A673 (cell line): Measurements from ENCODE around the gene STARD13. TPM values are rescaled to one million over a fixed set of nuclear protein-coding genes. Genes with fewer than 3 reads are reported as not detected.

Source experiments
- BruUV-seq: library from RNA; stranded (reverse); fragments of 400-500 nt; replicated peaks from 2 replicates; lab custom pipeline; 2021; lab: Mats Ljungman, UMichigan
- CTCF ChIA-PET: fragments of 300-600 bp; sonication (Branson Sonifier 250); formaldehyde crosslinking; loops from one replicate; lab custom pipeline; 2022; ENCODE audit warnings: antibody characterized with exemption; lab: Charles Lee
- POLR2A ChIA-PET: fragments of 300-600 bp; sonication (Branson Sonifier 250); formaldehyde crosslinking; loops from one replicate; lab custom pipeline; 2022; ENCODE audit warnings: antibody characterized with exemption; ENCODE audit not compliant: low non-redundant PET; lab: Charles Lee
- DNase-seq: peaks from one replicate; pipeline ENCODE4 v3.0.0-alpha.2; 2015; ENCODE audit warnings: low spot score
- H3K27ac ChIP-seq: fragments of 200-600 bp; sonication (generic); 2 replicates; pipeline ENCODE4 v1.5.1; 2016; ENCODE audit warnings: mixed run types, low read depth, mild to moderate bottlenecking, mixed read lengths, antibody characterized with exemption, low read length; ENCODE audit not compliant: poor library complexity, severe bottlenecking
- H3K27me3 ChIP-seq: fragments of 200-600 bp; sonication (generic); replicated peaks from 2 replicates; pipeline ENCODE4 v1.6.1; 2017; ENCODE audit warnings: mixed run types, low read depth, mild to moderate bottlenecking, mixed read lengths, antibody characterized with exemption, low read length; ENCODE audit not compliant: insufficient read depth, poor library complexity
- H3K36me3 ChIP-seq: fragments of 200-600 bp; sonication (generic); 2 replicates; pipeline ENCODE4 v1.6.1; 2016; ENCODE audit warnings: mixed run types, mild to moderate bottlenecking, mixed read lengths, antibody characterized with exemption, low read length; ENCODE audit not compliant: insufficient read depth, poor library complexity, severe bottlenecking
- H3K4me1 ChIP-seq: fragments of 200-600 bp; sonication (generic); 2 replicates; pipeline ENCODE4 v1.6.1; 2017; ENCODE audit warnings: mixed run types, mild to moderate bottlenecking, mixed read lengths, antibody characterized with exemption, low read length; ENCODE audit not compliant: insufficient read depth, poor library complexity, severe bottlenecking
- H3K4me3 ChIP-seq: fragments of 200-600 bp; sonication (generic); 2 replicates; pipeline ENCODE4 v1.5.1; 2016; ENCODE audit warnings: low read depth, mixed run types, mild to moderate bottlenecking, mixed read lengths, low read length; ENCODE audit not compliant: poor library complexity, severe bottlenecking
- H3K9me3 ChIP-seq: fragments of 200-600 bp; sonication (generic); 2 replicates; pipeline ENCODE4 v1.6.1; 2016; ENCODE audit warnings: mixed run types, low read depth, mild to moderate bottlenecking, mixed read lengths, antibody characterized with exemption, low read length; ENCODE audit not compliant: poor library complexity, severe bottlenecking
- CTCF ChIP-seq: fragments of 300-800, 200-600 bp; sonication (generic); conservative IDR thresholded peaks from 2 replicates; pipeline ENCODE4 v1.5.1; 2017; ENCODE audit warnings: low read depth, mild to moderate bottlenecking, antibody characterized with exemption, low read length, moderate library complexity, mixed read lengths
- EZH2 ChIP-seq: fragments of 200-600 bp; sonication (generic); IDR thresholded peaks from 2 replicates; pipeline ENCODE4 v1.6.1; 2017; ENCODE audit warnings: borderline replicate concordance, low read depth, mild to moderate bottlenecking, mixed read lengths, antibody characterized with exemption, low read length; ENCODE audit not compliant: poor library complexity, severe bottlenecking
- intact Hi-C: fragments of 100-400 bp; cut with micrococcal nuclease; formaldehyde crosslinking; loops from one replicate; pipeline ENCODE4 v1.10.0; 2022; ENCODE audit not compliant: unreplicated experiment
- total RNA-seq: library from RNA; stranded (reverse); gene quantifications from 2 replicates; pipeline ENCODE4 v1.2.3, GENCODE V29; 2021

STARD13 gene
- total RNA-seq, 1 experiment from 2014 or later = 45.7 TPM

- BruUV-seq = no TSS peak
- H3K36me3 ChIP-seq = no peaks in the 10 kb centered on the region
- DNase-seq = no peak
- intact Hi-C loops = no loop called here
- no peak for TF ChIP-seq EZH2
- no peak for TF ChIP-seq CTCF
- H3K27ac ChIP-seq = no peak overlapping the region
- peaks cover 4% of the 10 kb centered on the region for H3K9me3 ChIP-seq
- no peak overlapping the region for H3K4me3 ChIP-seq
- ChIA-PET POLR2A (no interaction called here), CTCF (no interaction called here)
- H3K27me3 ChIP-seq = no peaks in the 10 kb centered on the region
- peaks cover 17% of the 10 kb centered on the region for H3K4me1 ChIP-seq
Observed at GRCh38 chr13:33319859-33320258, 34.3 kb upstream of the STARD13 start.

DNA sequence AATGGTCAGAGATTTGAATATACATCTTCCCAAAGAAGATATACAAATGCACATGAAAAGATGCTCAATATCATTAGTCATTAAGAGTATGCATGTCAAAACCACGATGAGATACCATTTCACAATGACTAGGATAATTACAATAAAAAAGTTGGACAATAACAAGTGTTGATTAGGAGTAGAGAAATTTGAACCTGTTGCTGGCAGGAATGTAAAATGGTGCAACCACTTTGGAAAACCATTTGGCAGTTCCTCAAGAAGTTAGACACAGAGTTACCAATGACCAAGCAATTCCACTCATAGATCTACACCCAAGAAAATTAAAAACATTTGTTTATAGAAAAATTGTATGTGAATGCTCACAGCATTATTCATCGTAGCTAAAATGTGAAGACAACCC is 33.2 kb upstream of the STARD13 start:
- ChIA-PET CTCF (no interaction called here), POLR2A (no interaction called here)
- Histone ChIP-seq H3K4me3 (no peak overlapping the region), H3K27ac (no peak overlapping the region), H3K27me3 (no peaks in the 10 kb centered on the region), H3K4me1 (peaks cover 10% of the 10 kb centered on the region), H3K36me3 (no peaks in the 10 kb centered on the region), H3K9me3 (peaks cover 4% of the 10 kb centered on the region)
- DNase-seq = no peak
- BruUV-seq = no TSS peak
- intact Hi-C loops = no loop called here
- TF ChIP-seq EZH2 (no peak), CTCF (no peak)

- Histone ChIP-seq H3K9me3 (peaks cover 4% of the 10 kb centered on the region), H3K36me3 (no peaks in the 10 kb centered on the region), H3K4me3 (no peak overlapping the region), H3K27me3 (no peaks in the 10 kb centered on the region), H3K4me1 (peaks cover 3% of the 10 kb centered on the region), H3K27ac (no peak overlapping the region)
- intact Hi-C loops = no loop called here
- ChIA-PET POLR2A (no interaction called here), CTCF (no interaction called here)
- no peak for TF ChIP-seq CTCF
- no peak for TF ChIP-seq EZH2
- DNase-seq = no peak
- no TSS peak for BruUV-seq
Observed at GRCh38 chr13:33318037-33318436, 32.5 kb upstream of the STARD13 start.
